Tibial nerve (tissue), 3 donors: ENCODE results near the gene LPIN3.

ENCODE experiments used
- CTCF ChIP-seq, 5 experiments: fragments of 200-600 bp in 3 of 5; fragments of 450-650 bp in 2 of 5; sonication (generic) in 3 of 5; IDR thresholded peaks; one replicate each; pipeline ENCODE4 v1.5.1; 2016 to 2019; ENCODE audit warnings: antibody characterized with exemption in 5 of 5, mild to moderate bottlenecking in 3 of 5, moderate library complexity in 2 of 5
- POLR2A ChIP-seq, 2 donors: fragments of 450-650 bp; IDR thresholded peaks; one replicate each; pipeline ENCODE4 v1.6.1; 2017; ENCODE audit warnings: antibody characterized with exemption in 2 of 2, mild to moderate bottlenecking in 2 of 2, moderate library complexity in 2 of 2

- TF ChIP-seq POLR2A (IDR thresholded peaks at IDR 0.05) (no peak), CTCF (IDR thresholded peaks at IDR 0.05) (no peak)
These were observed 26.1 kb downstream of the LPIN3 start, which contains the start of gene EMILIN3 for GRCh38 chr20:41366546-41367392.
